OCI-LY7 (cell line): ENCODE data around the gene MESD.

Source experiments
- EZH2phosphoT487 ChIP-seq: fragments of 200-600 bp; sonication (generic); IDR thresholded peaks from 2 replicates; pipeline ENCODE4 v1.6.1; 2018; ENCODE audit warnings: low read depth, borderline replicate concordance, mild to moderate bottlenecking, mixed run types, antibody characterized with exemption, low read length, moderate library complexity, mixed read lengths
- TF ChIP-seq, protein P1 (sequence below): fragments of 200-600 bp; sonication (generic); conservative IDR thresholded peaks from 2 replicates; pipeline ENCODE4 v1.5.1; 2014; ENCODE audit warnings: mild to moderate bottlenecking, antibody characterized with exemption, low read length, moderate library complexity, mixed read lengths

DNA sequence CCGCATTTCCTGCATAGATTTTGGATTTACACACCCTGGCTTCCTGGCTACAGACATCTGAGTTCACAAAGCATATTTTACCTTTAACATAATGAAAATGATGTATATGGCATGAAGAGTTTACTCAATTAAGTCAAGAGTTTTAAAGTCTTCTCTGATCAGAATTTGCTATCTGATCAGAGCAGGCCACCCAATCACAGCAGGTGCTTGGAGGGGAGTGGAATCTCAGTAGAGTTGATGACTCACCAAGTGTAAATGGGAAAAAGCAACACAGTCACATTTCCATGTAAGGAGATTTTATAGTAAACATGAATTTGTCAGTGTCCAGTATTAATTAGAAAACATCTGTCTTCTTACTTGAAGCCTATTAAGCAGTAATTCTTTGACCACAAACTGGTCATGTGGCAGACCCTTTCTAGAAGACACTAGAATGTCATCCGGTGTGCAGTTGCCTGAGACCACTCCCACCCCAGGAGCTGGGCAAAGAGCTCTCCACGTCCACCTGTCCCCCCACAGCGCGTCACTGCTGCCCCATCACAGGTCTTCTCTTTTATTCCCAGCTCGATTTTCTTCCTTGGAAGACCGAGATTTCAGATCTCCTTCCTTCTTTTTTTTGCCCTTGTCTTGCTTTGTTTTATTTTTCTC, 10.8 kb downstream of the MESD start:
- TF ChIP-seq, protein P1, sequence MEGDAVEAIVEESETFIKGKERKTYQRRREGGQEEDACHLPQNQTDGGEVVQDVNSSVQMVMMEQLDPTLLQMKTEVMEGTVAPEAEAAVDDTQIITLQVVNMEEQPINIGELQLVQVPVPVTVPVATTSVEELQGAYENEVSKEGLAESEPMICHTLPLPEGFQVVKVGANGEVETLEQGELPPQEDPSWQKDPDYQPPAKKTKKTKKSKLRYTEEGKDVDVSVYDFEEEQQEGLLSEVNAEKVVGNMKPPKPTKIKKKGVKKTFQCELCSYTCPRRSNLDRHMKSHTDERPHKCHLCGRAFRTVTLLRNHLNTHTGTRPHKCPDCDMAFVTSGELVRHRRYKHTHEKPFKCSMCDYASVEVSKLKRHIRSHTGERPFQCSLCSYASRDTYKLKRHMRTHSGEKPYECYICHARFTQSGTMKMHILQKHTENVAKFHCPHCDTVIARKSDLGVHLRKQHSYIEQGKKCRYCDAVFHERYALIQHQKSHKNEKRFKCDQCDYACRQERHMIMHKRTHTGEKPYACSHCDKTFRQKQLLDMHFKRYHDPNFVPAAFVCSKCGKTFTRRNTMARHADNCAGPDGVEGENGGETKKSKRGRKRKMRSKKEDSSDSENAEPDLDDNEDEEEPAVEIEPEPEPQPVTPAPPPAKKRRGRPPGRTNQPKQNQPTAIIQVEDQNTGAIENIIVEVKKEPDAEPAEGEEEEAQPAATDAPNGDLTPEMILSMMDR, result no peak
- no peak for TF ChIP-seq EZH2phosphoT487
